Measurements from ENCODE around the gene APLF.

DNA sequence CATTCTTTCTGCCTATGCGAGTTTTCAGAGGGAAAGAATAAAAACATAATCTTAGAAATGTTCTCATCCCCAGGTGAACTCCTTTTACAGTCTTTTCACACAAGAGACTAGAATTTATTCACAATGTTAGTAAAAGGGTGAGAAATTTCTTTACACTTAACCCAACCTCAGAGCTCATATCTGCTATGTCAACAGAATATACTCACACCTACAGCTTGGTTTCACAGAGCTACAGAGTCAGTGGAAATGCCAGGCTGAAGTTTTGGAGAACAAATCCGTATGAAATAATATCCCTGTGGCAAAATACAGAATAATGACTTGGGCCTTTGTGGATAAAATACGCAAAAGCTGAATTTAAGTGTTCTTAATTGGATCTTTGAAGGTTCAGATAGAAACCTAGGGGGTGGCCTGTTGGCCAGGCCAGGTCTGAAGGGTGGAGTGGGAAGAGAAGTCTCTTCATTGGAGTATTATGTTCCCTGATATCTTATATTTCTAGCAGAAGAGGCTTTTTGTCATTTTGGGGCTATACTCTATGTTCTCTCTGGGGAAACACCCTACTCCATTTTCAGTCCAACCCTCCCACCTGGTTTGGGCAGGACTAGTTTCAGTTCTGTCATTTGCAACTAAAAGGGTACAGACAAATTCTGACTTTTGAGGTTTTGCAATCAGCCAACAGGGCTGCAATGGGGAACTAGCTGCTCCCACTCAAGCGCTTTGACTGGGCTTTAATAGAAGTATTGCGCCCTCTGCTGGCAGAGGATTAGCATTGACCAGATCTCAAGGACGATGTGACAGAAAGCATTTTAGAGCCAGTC is 26.0 kb upstream of the APLF start:
- TF ChIP-seq CTCF (IDR thresholded peaks at IDR 0.05; ENCODE audit: extremely low read depth in 1 of 2, insufficient read depth in 1 of 2, low read depth in 1 of 2, low read length in 2 of 2) (peak; percentile 79 to 83), FOS (IDR thresholded peaks at IDR 0.05; ENCODE audit: borderline replicate concordance, insufficient read depth, low read length) (no peak), MYC (IDR thresholded peaks at IDR 0.05; ENCODE audit: low read depth, low read length) (no peak), POLR2A (IDR thresholded peaks at IDR 0.05; ENCODE audit: low read depth, low read length) (no peak), POLR2AphosphoS5 (IDR thresholded peaks at IDR 0.05; ENCODE audit: insufficient read depth, low read depth, low read length) (no peak), EZH2 (IDR thresholded peaks at IDR 0.05; ENCODE audit: borderline replicate concordance, low read depth, low read length, severe bottlenecking) (no peak)
- TF ChIP-seq, protein P1, sequence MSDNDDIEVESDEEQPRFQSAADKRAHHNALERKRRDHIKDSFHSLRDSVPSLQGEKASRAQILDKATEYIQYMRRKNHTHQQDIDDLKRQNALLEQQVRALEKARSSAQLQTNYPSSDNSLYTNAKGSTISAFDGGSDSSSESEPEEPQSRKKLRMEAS (IDR thresholded peaks at IDR 0.05; ENCODE audit: insufficient read depth, insufficient read length), result no peak
